H9 (cell line): ENCODE results near the gene DTNBP1. TPM values are rescaled to one million over a fixed set of nuclear protein-coding genes. Genes with fewer than 3 reads are reported as not detected.

Experiments used
- DNase-seq: peaks from one replicate; pipeline ENCODE4 v3.0.0-alpha.2; 2017
- H2AFZ ChIP-seq: one replicate; pipeline ENCODE4 v1.6.1; 2013; ENCODE audit warnings: mild to moderate bottlenecking, low read length, control low read depth, moderate library complexity
- H2AK5ac ChIP-seq: 2 replicates; pipeline ENCODE4 v1.6.1; 2013; ENCODE audit warnings: low read length, control low read depth, mixed read lengths; ENCODE audit not compliant: insufficient read length
- H2BK120ac ChIP-seq: one replicate; pipeline ENCODE4 v1.6.1; 2013; ENCODE audit warnings: low read depth, mild to moderate bottlenecking, low read length, control low read depth, inconsistent platforms; ENCODE audit not compliant: poor library complexity, severe bottlenecking
- H2BK12ac ChIP-seq: 2 replicates; pipeline ENCODE4 v1.6.1; 2013; ENCODE audit warnings: low read length, control low read depth, mixed read lengths, low read depth; ENCODE audit not compliant: insufficient read length
- H2BK15ac ChIP-seq: 2 replicates; pipeline ENCODE4 v1.6.1; 2013; ENCODE audit warnings: low read depth, low read length, control low read depth
- H2BK20ac ChIP-seq: one replicate; pipeline ENCODE4 v1.6.1; 2013; ENCODE audit warnings: low read depth, mild to moderate bottlenecking, low read length, control low read depth, inconsistent platforms; ENCODE audit not compliant: poor library complexity, severe bottlenecking
- H2BK5ac ChIP-seq: 2 replicates; pipeline ENCODE4 v1.6.1; 2013; ENCODE audit warnings: low read length, control low read depth, mixed read lengths; ENCODE audit not compliant: insufficient read length
- H3K14ac ChIP-seq: 2 replicates; pipeline ENCODE4 v1.6.1; 2013; ENCODE audit warnings: low read length, control low read depth; ENCODE audit not compliant: insufficient read depth
- H3K18ac ChIP-seq: 2 replicates; pipeline ENCODE4 v1.6.1; 2013; ENCODE audit warnings: low read depth, mild to moderate bottlenecking, mixed read lengths, low read length, control low read depth; ENCODE audit not compliant: insufficient read length
- H3K23ac ChIP-seq: 2 replicates; pipeline ENCODE4 v1.6.1; 2013; ENCODE audit warnings: low read length, control low read depth, mixed read lengths, low read depth; ENCODE audit not compliant: insufficient read length
- H3K23me2 ChIP-seq: 2 replicates; pipeline ENCODE4 v1.6.1; 2013; ENCODE audit warnings: low read depth, mild to moderate bottlenecking, mixed read lengths, low read length, control low read depth; ENCODE audit not compliant: insufficient read length, poor library complexity, severe bottlenecking
- H3K27ac ChIP-seq: 2 replicates; pipeline ENCODE4 v1.5.1; 2013; ENCODE audit warnings: low read length, control low read depth, mixed read lengths, low read depth; ENCODE audit not compliant: insufficient read length
- H3K27me3 ChIP-seq: 2 replicates; pipeline ENCODE4 v1.6.1; 2013; ENCODE audit warnings: low read length, control low read depth, inconsistent platforms; ENCODE audit not compliant: insufficient read depth
- H3K4ac ChIP-seq: 2 replicates; pipeline ENCODE4 v1.6.1; 2013; ENCODE audit warnings: low read depth, mild to moderate bottlenecking, control low read depth, inconsistent platforms, low read length, moderate library complexity
- H3K4me1 ChIP-seq: 2 replicates; pipeline ENCODE4 v1.6.1; 2013; ENCODE audit warnings: low read length, control low read depth, inconsistent platforms; ENCODE audit not compliant: insufficient read depth
- H3K4me2 ChIP-seq: 2 replicates; pipeline ENCODE4 v1.6.1; 2013; ENCODE audit warnings: low read length, control low read depth, mixed read lengths; ENCODE audit not compliant: insufficient read length, insufficient read depth
- H3K56ac ChIP-seq: 2 replicates; pipeline ENCODE4 v1.6.1; 2013; ENCODE audit warnings: low read depth, mild to moderate bottlenecking, mixed read lengths, low read length, control low read depth; ENCODE audit not compliant: insufficient read length
- H3K79me1 ChIP-seq: 2 replicates; pipeline ENCODE4 v1.6.1; 2013; ENCODE audit warnings: low read depth, mild to moderate bottlenecking, moderate library complexity, low read length, control low read depth, inconsistent platforms; ENCODE audit not compliant: insufficient read depth, poor library complexity, severe bottlenecking
- H3K79me2 ChIP-seq: 2 replicates; pipeline ENCODE4 v1.6.1; 2013; ENCODE audit warnings: low read length, control low read depth, inconsistent platforms; ENCODE audit not compliant: insufficient read depth
- H3K9ac ChIP-seq: 2 replicates; pipeline ENCODE4 v1.6.1; 2013; ENCODE audit warnings: low read length, control low read depth, mixed read lengths; ENCODE audit not compliant: insufficient read length; ENCODE audit errors: extremely low read depth
- H3K9me3 ChIP-seq: one replicate; pipeline ENCODE4 v1.6.1; 2013; ENCODE audit warnings: low read depth, low read length, inconsistent platforms; ENCODE audit not compliant: control insufficient read depth
- H3T11ph ChIP-seq: one replicate; pipeline ENCODE4 v1.6.1; 2013; ENCODE audit warnings: mild to moderate bottlenecking, low read length, control low read depth, inconsistent platforms
- H4K20me1 ChIP-seq: one replicate; pipeline ENCODE4 v1.6.1; 2013; ENCODE audit not compliant: control insufficient read depth, insufficient read length, insufficient read depth
- H4K5ac ChIP-seq: 2 replicates; pipeline ENCODE4 v1.6.1; 2013; ENCODE audit warnings: low read depth, mild to moderate bottlenecking, mixed read lengths, low read length, control low read depth; ENCODE audit not compliant: insufficient read length
- H4K8ac ChIP-seq: replicated peaks from 2 replicates; pipeline ENCODE4 v1.6.1; 2013; ENCODE audit warnings: low read length, control low read depth, mixed read lengths, low read depth; ENCODE audit not compliant: insufficient read length
- H4K91ac ChIP-seq: 2 replicates; pipeline ENCODE4 v1.6.1; 2013; ENCODE audit warnings: low read depth, mild to moderate bottlenecking, moderate library complexity, mixed read lengths, low read length, control low read depth; ENCODE audit not compliant: insufficient read length
- H3K27ac Mint-ChIP-seq, 3 experiments: 2 replicates in 2 of 3; 3 replicates in 1 of 3; pipeline ENCODE4 v1.8.0; 2020 to 2021; ENCODE audit warnings: mixed read lengths in 3 of 3, mild to moderate bottlenecking in 1 of 3, moderate library complexity in 1 of 3
- H3K27me3 Mint-ChIP-seq: 2 replicates; pipeline ENCODE4 v1.8.0; 2021; ENCODE audit warnings: low read depth, mild to moderate bottlenecking, moderate library complexity, mixed read lengths
- H3K36me3 Mint-ChIP-seq, 3 experiments: 2 replicates in 2 of 3; 3 replicates in 1 of 3; pipeline ENCODE4 v1.8.0; 2020 to 2021; ENCODE audit warnings: low read depth in 3 of 3, mixed read lengths in 3 of 3; ENCODE audit not compliant: insufficient read depth in 1 of 3
- H3K4me1 Mint-ChIP-seq, 2 experiments: 2 replicates each; pipeline ENCODE4 v1.8.0; 2020; ENCODE audit warnings: mixed read lengths in 2 of 2
- H3K4me3 Mint-ChIP-seq, 2 experiments: 2 replicates in 1 of 2; 3 replicates in 1 of 2; pipeline ENCODE4 v1.8.0; 2020 to 2021; ENCODE audit warnings: mild to moderate bottlenecking in 2 of 2, mixed read lengths in 2 of 2, moderate library complexity in 1 of 2
- H3K9me3 Mint-ChIP-seq, 2 experiments: 2 replicates in 1 of 2; 3 replicates in 1 of 2; pipeline ENCODE4 v1.8.0; 2020; ENCODE audit warnings: mild to moderate bottlenecking in 2 of 2, mixed read lengths in 2 of 2, moderate library complexity in 1 of 2
- total RNA-seq: library from RNA; stranded (reverse); gene quantifications from 2 replicates; pipeline ENCODE4 v1.2.1, GENCODE V29; 2021
- TF ChIP-seq, protein P1 (sequence below): fragments of 200-600 bp; sonication (generic); conservative IDR thresholded peaks from 3 replicates; pipeline ENCODE4 v1.8.0; 2021; ENCODE audit warnings: antibody characterized with exemption, mild to moderate bottlenecking

The DTNBP1 gene
- total RNA-seq, 1 experiment from 2014 or later, result 12.9 TPM

DNA sequence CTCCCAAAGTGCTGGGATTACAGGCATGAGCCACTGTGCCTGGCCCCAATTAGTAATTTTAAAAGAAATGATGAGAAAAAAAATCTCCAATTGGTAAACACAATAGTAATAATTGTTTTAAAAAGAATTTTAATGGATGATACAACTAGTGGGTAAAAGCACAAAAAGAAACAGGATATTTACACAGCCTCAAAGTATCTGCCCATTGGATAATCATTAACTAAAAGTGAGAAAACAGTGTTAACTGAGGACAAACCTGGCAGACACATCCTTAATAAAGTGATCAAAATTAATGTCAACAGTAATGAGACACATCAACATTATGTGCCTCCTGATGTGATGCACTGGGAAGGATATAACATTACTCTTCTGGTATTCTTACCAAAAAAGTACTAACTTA lies 24.5 kb downstream of the DTNBP1 start:
- Histone ChIP-seq H2BK5ac (no peak overlapping the region), H3K9ac (no peak overlapping the region), H3K79me2 (no peaks in the 10 kb centered on the region), H4K20me1 (no peaks in the 10 kb centered on the region), H3K23ac (no peak overlapping the region), H3K9me3 (no peaks in the 10 kb centered on the region), H4K8ac (no peak overlapping the region), H2BK15ac (no peak overlapping the region), H2AK5ac (no peak overlapping the region), H3K56ac (no peak overlapping the region), H3K27ac (no peak overlapping the region), H3T11ph (no peak overlapping the region), H3K14ac (no peak overlapping the region), H2BK20ac (no peak overlapping the region), H3K27me3 (no peaks in the 10 kb centered on the region), H2BK120ac (no peak overlapping the region), H2AFZ (no peak overlapping the region), H4K91ac (no peak overlapping the region), H4K5ac (no peak overlapping the region), H3K4me1 (no peaks in the 10 kb centered on the region), H3K18ac (no peak overlapping the region), H3K79me1 (no peaks in the 10 kb centered on the region), H3K23me2 (no peaks in the 10 kb centered on the region), H3K4me2 (no peak overlapping the region), H3K4ac (no peak overlapping the region), H2BK12ac (no peak overlapping the region)
- Mint-ChIP-seq H3K4me1 (no peaks in the 10 kb centered on the region), H3K4me3 (no peak overlapping the region), H3K27me3 (no peaks in the 10 kb centered on the region), H3K36me3 (peaks cover 12 to 42% (median 31%) of the 10 kb centered on the region in 3 experiments), H3K27ac (no peak overlapping the region), H3K9me3 (peaks cover 12 to 18% of the 10 kb centered on the region in 2 experiments)
- no peak for DNase-seq
- TF ChIP-seq, protein P1, sequence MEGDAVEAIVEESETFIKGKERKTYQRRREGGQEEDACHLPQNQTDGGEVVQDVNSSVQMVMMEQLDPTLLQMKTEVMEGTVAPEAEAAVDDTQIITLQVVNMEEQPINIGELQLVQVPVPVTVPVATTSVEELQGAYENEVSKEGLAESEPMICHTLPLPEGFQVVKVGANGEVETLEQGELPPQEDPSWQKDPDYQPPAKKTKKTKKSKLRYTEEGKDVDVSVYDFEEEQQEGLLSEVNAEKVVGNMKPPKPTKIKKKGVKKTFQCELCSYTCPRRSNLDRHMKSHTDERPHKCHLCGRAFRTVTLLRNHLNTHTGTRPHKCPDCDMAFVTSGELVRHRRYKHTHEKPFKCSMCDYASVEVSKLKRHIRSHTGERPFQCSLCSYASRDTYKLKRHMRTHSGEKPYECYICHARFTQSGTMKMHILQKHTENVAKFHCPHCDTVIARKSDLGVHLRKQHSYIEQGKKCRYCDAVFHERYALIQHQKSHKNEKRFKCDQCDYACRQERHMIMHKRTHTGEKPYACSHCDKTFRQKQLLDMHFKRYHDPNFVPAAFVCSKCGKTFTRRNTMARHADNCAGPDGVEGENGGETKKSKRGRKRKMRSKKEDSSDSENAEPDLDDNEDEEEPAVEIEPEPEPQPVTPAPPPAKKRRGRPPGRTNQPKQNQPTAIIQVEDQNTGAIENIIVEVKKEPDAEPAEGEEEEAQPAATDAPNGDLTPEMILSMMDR, result no peak
